SK-N-SH (cell line): ENCODE measurements around the gene BCL11A.

Experiments
- EP300 ChIP-seq, 2 experiments: IDR thresholded peaks; 2 replicates each; pipeline versions ENCODE4 v1.4.0 to v1.6.1; 2012; ENCODE audit warnings: borderline replicate concordance in 1 of 2, low read depth in 1 of 2, low read length in 1 of 2
- FOXJ3 ChIP-seq: sonication (generic); formaldehyde crosslinking; IDR thresholded peaks from 2 replicates; pipeline ENCODE4 v1.5.1; 2020; ENCODE audit warnings: mild to moderate bottlenecking, missing genetic modification reagents
- JUND ChIP-seq: IDR thresholded peaks from 2 replicates; pipeline ENCODE4 v1.4.0; 2012
- MEF2A ChIP-seq: IDR thresholded peaks from 2 replicates; pipeline ENCODE4 v1.4.0; 2012; ENCODE audit warnings: low read depth, borderline replicate concordance
- POLR2AphosphoS5 ChIP-seq: IDR thresholded peaks from 2 replicates; pipeline ENCODE4 v1.6.1; 2012; ENCODE audit warnings: low read depth, low read length
- RCOR1 ChIP-seq: fragments of 150-350 bp; IDR thresholded peaks from 2 replicates; pipeline ENCODE4 v1.6.1; 2017; ENCODE audit warnings: antibody characterized with exemption, low read length
- SMC3 ChIP-seq: IDR thresholded peaks from 2 replicates; pipeline ENCODE4 v1.6.1; 2012; ENCODE audit warnings: low read depth, low read length, improper control_type of control experiment
- TCF12 ChIP-seq: IDR thresholded peaks from 2 replicates; pipeline ENCODE4 v1.4.0; 2012
- TF ChIP-seq, protein P1 (sequence below): fragments of 200-600 bp; sonication (generic); IDR thresholded peaks from 2 replicates; pipeline ENCODE4 v1.6.1; 2017; ENCODE audit warnings: antibody characterized with exemption, mild to moderate bottlenecking, moderate library complexity
- TF ChIP-seq, protein P2 (sequence below): IDR thresholded peaks from 2 replicates; pipeline ENCODE4 v1.4.0; 2012; ENCODE audit warnings: low read depth, borderline replicate concordance
- TF ChIP-seq, protein P3 (sequence below): IDR thresholded peaks from 2 replicates; pipeline ENCODE4 v1.4.0; 2012; ENCODE audit warnings: low read depth, borderline replicate concordance
- TF ChIP-seq, protein P4 (sequence below): fragments of 150-350 bp; IDR thresholded peaks from 2 replicates; pipeline ENCODE4 v1.6.1; 2017; ENCODE audit warnings: antibody characterized with exemption, low read length, low read depth, borderline replicate concordance
- TF ChIP-seq, protein P5 (sequence below): IDR thresholded peaks from 2 replicates; pipeline ENCODE4 v1.6.1; 2012; ENCODE audit warnings: mild to moderate bottlenecking, low read depth, low read length, moderate library complexity
- TF ChIP-seq, protein P6 (sequence below): IDR thresholded peaks from 2 replicates; pipeline ENCODE4 v1.4.0; 2012; ENCODE audit warnings: low read depth

DNA sequence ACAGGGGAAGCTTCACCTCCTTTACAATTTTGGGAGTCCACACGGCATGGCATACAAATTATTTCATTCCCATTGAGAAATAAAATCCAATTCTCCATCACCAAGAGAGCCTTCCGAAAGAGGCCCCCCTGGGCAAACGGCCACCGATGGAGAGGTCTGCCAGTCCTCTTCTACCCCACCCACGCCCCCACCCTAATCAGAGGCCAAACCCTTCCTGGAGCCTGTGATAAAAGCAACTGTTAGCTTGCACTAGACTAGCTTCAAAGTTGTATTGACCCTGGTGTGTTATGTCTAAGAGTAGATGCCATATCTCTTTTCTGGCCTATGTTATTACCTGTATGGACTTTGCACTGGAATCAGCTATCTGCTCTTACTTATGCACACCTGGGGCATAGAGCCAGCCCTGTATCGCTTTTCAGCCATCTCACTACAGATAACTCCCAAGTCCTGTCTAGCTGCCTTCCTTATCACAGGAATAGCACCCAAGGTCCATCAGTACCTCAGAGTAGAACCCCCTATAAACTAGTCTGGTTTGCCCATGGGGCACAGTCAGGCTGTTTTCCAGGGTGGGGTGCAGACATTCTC is 58.3 kb downstream of the BCL11A start:
- TF ChIP-seq, protein P1, sequence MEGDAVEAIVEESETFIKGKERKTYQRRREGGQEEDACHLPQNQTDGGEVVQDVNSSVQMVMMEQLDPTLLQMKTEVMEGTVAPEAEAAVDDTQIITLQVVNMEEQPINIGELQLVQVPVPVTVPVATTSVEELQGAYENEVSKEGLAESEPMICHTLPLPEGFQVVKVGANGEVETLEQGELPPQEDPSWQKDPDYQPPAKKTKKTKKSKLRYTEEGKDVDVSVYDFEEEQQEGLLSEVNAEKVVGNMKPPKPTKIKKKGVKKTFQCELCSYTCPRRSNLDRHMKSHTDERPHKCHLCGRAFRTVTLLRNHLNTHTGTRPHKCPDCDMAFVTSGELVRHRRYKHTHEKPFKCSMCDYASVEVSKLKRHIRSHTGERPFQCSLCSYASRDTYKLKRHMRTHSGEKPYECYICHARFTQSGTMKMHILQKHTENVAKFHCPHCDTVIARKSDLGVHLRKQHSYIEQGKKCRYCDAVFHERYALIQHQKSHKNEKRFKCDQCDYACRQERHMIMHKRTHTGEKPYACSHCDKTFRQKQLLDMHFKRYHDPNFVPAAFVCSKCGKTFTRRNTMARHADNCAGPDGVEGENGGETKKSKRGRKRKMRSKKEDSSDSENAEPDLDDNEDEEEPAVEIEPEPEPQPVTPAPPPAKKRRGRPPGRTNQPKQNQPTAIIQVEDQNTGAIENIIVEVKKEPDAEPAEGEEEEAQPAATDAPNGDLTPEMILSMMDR = no peak
- TF ChIP-seq TCF12 (no peak), JUND (no peak), SMC3 (no peak), RCOR1 (no peak), POLR2AphosphoS5 (no peak), FOXJ3 (no peak), EP300 (IDR thresholded peaks at IDR 0.05; ENCODE audit: borderline replicate concordance in 1 of 2, low read depth in 1 of 2, low read length in 1 of 2) (no peak), MEF2A (no peak)
- TF ChIP-seq, protein P2, sequence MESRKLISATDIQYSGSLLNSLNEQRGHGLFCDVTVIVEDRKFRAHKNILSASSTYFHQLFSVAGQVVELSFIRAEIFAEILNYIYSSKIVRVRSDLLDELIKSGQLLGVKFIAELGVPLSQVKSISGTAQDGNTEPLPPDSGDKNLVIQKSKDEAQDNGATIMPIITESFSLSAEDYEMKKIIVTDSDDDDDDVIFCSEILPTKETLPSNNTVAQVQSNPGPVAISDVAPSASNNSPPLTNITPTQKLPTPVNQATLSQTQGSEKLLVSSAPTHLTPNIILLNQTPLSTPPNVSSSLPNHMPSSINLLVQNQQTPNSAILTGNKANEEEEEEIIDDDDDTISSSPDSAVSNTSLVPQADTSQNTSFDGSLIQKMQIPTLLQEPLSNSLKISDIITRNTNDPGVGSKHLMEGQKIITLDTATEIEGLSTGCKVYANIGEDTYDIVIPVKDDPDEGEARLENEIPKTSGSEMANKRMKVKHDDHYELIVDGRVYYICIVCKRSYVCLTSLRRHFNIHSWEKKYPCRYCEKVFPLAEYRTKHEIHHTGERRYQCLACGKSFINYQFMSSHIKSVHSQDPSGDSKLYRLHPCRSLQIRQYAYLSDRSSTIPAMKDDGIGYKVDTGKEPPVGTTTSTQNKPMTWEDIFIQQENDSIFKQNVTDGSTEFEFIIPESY = no peak
- TF ChIP-seq, protein P3, sequence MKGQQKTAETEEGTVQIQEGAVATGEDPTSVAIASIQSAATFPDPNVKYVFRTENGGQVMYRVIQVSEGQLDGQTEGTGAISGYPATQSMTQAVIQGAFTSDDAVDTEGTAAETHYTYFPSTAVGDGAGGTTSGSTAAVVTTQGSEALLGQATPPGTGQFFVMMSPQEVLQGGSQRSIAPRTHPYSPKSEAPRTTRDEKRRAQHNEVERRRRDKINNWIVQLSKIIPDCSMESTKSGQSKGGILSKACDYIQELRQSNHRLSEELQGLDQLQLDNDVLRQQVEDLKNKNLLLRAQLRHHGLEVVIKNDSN = no peak
- TF ChIP-seq, protein P4, sequence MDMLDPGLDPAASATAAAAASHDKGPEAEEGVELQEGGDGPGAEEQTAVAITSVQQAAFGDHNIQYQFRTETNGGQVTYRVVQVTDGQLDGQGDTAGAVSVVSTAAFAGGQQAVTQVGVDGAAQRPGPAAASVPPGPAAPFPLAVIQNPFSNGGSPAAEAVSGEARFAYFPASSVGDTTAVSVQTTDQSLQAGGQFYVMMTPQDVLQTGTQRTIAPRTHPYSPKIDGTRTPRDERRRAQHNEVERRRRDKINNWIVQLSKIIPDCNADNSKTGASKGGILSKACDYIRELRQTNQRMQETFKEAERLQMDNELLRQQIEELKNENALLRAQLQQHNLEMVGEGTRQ = no peak
- TF ChIP-seq, protein P5, sequence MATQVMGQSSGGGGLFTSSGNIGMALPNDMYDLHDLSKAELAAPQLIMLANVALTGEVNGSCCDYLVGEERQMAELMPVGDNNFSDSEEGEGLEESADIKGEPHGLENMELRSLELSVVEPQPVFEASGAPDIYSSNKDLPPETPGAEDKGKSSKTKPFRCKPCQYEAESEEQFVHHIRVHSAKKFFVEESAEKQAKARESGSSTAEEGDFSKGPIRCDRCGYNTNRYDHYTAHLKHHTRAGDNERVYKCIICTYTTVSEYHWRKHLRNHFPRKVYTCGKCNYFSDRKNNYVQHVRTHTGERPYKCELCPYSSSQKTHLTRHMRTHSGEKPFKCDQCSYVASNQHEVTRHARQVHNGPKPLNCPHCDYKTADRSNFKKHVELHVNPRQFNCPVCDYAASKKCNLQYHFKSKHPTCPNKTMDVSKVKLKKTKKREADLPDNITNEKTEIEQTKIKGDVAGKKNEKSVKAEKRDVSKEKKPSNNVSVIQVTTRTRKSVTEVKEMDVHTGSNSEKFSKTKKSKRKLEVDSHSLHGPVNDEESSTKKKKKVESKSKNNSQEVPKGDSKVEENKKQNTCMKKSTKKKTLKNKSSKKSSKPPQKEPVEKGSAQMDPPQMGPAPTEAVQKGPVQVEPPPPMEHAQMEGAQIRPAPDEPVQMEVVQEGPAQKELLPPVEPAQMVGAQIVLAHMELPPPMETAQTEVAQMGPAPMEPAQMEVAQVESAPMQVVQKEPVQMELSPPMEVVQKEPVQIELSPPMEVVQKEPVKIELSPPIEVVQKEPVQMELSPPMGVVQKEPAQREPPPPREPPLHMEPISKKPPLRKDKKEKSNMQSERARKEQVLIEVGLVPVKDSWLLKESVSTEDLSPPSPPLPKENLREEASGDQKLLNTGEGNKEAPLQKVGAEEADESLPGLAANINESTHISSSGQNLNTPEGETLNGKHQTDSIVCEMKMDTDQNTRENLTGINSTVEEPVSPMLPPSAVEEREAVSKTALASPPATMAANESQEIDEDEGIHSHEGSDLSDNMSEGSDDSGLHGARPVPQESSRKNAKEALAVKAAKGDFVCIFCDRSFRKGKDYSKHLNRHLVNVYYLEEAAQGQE = no peak
- TF ChIP-seq, protein P6, sequence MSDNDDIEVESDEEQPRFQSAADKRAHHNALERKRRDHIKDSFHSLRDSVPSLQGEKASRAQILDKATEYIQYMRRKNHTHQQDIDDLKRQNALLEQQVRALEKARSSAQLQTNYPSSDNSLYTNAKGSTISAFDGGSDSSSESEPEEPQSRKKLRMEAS = no peak
